ENCODE measurements around the gene BCL11B. TPM values are rescaled to one million over a fixed set of nuclear protein-coding genes. Genes with fewer than 3 reads are reported as not detected.

BCL11B gene
- total and polyA plus RNA-seq, 9 of the 15 experiments (the other 6 are each of a cell fraction or from before 2014, with no cell fraction given) = 0.09 TPM; not detected in 8

GRCh38 chr14:99150236-99150635, 121.8 kb downstream of the BCL11B start:
- H3K9me1 ChIP-seq (ENCODE audit: control insufficient read depth, insufficient read depth, low read length) = no peaks in the 10 kb centered on the region
- H3K9ac ChIP-seq (ENCODE audit: insufficient read depth in 1 of 2, low read depth in 2 of 2, low read length in 2 of 2) = no peak overlapping the region
- H3K9me3 ChIP-seq (replicated peaks; ENCODE audit: control insufficient read depth, insufficient read depth, low read depth, low read length) = no peaks in the 10 kb centered on the region
- BruUV-seq (replicated peaks) = no TSS peak
- H3K36me3 ChIP-seq (ENCODE audit: control insufficient read depth, insufficient read depth, low read length) = no peaks in the 10 kb centered on the region
- CTCF ChIA-PET (ENCODE audit: low intra/inter-chr PET ratio) = no interaction called here
- H3K4me2 ChIP-seq (ENCODE audit: insufficient read depth, low read length) = no peak overlapping the region
- DNase-seq (ENCODE audit: extremely low read depth in 1 of 4, low spot score in 3 of 4) (no peak), ATAC-seq (no peak), FAIRE-seq (no peak)
- H3K4me3 ChIP-seq = no peak overlapping the region
- H3K27ac ChIP-seq (ENCODE audit: extremely low read depth, low read depth, low read length) = no peak overlapping the region
- POLR2A ChIA-PET = interaction anchor here (1.5 kb wide), 1 partner anchor 11 kb away, joined by 4 read pairs; no protein-coding TSS in a partner anchor
- H2AFZ ChIP-seq (ENCODE audit: low read depth, low read length) = no peak overlapping the region
- no peaks in the 10 kb centered on the region for H3K4me1 ChIP-seq (replicated peaks in 1 of 2; ENCODE audit: control insufficient read depth in 2 of 2, insufficient read depth in 2 of 2, low read length in 2 of 2)
- H3K79me2 ChIP-seq (ENCODE audit: control insufficient read depth, insufficient read depth, low read length) = no peaks in the 10 kb centered on the region
- intact Hi-C loops (cut with micrococcal nuclease) (no loop called here), in situ Hi-C loops (cut with MboI) (no loop called here)
- WGBS (ENCODE audit: insufficient coverage, low coverage, missing lambda C conversion rate) = 0% methylated on average over 2 of the region's 2 CpGs
- H4K20me1 ChIP-seq (replicated peaks; ENCODE audit: control insufficient read depth, insufficient read depth, low read length) = no peaks in the 10 kb centered on the region
- H3K27me3 ChIP-seq (ENCODE audit: control insufficient read depth in 2 of 2, insufficient read depth in 2 of 2, low read length in 2 of 2) = peaks cover 2 to 9% of the 10 kb centered on the region in 2 experiments; a peak in 3 of 5 replicates
- TF ChIP-seq ZBTB2 (IDR thresholded peaks at IDR 0.05) = no peak
- no peak for TF ChIP-seq NR2C1 (IDR thresholded peaks at IDR 0.05)
- TF ChIP-seq NR2C1 (tag; IDR thresholded peaks at IDR 0.05) = no peak
- TF ChIP-seq ARNT (IDR thresholded peaks at IDR 0.05) = no peak
- no peak for TF ChIP-seq HOMEZ (CRISPR knock-in tag; IDR thresholded peaks at IDR 0.05)
- no peak for TF ChIP-seq ZBTB40 (IDR thresholded peaks at IDR 0.05)
- TF ChIP-seq ZBTB40 (CRISPR knock-in tag; IDR thresholded peaks at IDR 0.05) = no peak
- TF ChIP-seq SRSF3 (IDR thresholded peaks at IDR 0.05; ENCODE audit: insufficient read depth, low read length) = no peak
- TF ChIP-seq CBFB (CRISPR knock-in tag; IDR thresholded peaks at IDR 0.05) = no peak
- no peak for TF ChIP-seq ZNF143 (CRISPR knock-in tag; IDR thresholded peaks at IDR 0.05)
- TF ChIP-seq RBM15 (IDR thresholded peaks at IDR 0.05; ENCODE audit: insufficient read depth, low read length) = no peak
- TF ChIP-seq CREBBP (IDR thresholded peaks at IDR 0.05; ENCODE audit: low read depth, low read length) = no peak
